Hindlimb muscle (tissue), 1 donor: ENCODE results near the gene AP4M1. TPM values are rescaled to one million over a fixed set of nuclear protein-coding genes. Genes with fewer than 3 reads are reported as not detected.
"Not testable (repeated sequence)": the region's sequence is repeated elsewhere in the genome, so short reads cannot be mapped to it uniquely, and the experiment has no call there.

Source experiments
- DNase-seq: peaks from one replicate; pipeline ENCODE4 v3.0.0-alpha.2; 2013
- polyA plus RNA-seq: library from polyadenylated mRNA; unstranded; fragments of 120-200 nt; gene quantifications from one replicate; pipeline ENCODE4 v1.2.1, GENCODE V29; 2013; ENCODE audit not compliant: insufficient read length

The AP4M1 gene
- polyA plus RNA-seq, 1 donor: 23.9 TPM

DNA sequence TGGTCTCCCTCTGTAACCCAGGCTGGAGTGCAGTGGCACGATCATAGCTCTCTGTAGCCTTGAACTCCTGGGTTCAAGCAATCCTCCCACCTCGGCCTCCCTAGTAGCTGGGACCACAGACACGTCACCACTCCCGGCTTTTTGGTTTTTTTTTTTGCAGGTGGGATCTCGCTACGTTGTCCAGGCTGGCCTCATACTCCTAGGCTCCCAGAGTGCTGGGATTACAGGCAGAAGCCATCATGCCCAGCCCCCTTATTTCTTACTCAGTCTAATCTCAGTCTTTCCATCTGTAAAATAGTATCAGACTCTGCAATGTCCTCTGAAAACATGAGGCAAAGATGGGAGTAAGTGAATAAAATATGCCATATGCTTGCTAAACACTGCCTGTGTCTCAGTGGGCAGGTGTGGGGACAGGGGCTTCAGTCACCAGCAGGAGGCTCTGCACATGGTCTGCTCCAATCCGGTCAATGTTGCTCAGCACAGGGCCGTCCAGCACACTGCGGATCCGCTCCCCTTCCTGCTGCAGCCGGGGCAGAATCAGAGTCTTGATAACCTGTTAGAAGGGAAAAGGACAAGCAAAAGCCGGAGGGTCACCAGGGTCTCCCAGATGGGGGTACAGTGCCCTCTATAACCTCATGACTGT, 8.2 kb downstream of the AP4M1 start:
- no peak for DNase-seq

- DNase-seq: no peak
Observed at GRCh38 chr7:100111156-100111555, 9.7 kb downstream of the AP4M1 start.

GRCh38 chr7:100111914-100112313, 10.5 kb downstream of the AP4M1 start:
- DNase-seq: no peak

DNA sequence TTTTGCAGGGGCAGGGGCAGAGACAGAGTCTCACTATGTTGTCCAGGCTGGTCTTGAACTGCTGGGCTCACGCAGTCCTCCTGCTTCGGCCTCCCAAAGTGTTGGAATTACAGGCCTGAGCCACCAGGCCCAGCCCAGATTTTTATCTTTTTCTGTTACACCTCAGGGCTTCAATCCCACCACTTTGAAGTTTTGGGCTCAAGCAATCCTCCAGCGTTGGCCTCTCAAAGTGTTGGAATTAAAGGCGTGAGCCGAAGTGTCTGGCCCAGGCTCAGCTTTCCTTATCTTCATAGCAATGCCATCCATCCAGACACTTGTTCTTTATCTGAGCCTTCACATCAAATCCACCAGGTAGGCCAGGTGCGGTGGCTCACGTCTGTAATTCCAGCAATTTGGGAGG, 13.6 kb downstream of the AP4M1 start:
- no peak for DNase-seq

- no peak for DNase-seq
Observed at GRCh38 chr7:100118388-100119071, 17.1 kb downstream of the AP4M1 start.

- DNase-seq: peak; percentile 97
Observed at GRCh38 chr7:100119072-100119969, 17.9 kb downstream of the AP4M1 start, which contains the start of the genes CNPY4 and TAF6. Gene CNPY4, plus strand, starts transcription at chr7:100119634. Its CDS starts 111 bp downstream, at chr7:100119745. Gene TAF6, minus strand, starts transcription at chr7:100119358. Its CDS starts 5,149 bp downstream, at chr7:100114209.

DNA sequence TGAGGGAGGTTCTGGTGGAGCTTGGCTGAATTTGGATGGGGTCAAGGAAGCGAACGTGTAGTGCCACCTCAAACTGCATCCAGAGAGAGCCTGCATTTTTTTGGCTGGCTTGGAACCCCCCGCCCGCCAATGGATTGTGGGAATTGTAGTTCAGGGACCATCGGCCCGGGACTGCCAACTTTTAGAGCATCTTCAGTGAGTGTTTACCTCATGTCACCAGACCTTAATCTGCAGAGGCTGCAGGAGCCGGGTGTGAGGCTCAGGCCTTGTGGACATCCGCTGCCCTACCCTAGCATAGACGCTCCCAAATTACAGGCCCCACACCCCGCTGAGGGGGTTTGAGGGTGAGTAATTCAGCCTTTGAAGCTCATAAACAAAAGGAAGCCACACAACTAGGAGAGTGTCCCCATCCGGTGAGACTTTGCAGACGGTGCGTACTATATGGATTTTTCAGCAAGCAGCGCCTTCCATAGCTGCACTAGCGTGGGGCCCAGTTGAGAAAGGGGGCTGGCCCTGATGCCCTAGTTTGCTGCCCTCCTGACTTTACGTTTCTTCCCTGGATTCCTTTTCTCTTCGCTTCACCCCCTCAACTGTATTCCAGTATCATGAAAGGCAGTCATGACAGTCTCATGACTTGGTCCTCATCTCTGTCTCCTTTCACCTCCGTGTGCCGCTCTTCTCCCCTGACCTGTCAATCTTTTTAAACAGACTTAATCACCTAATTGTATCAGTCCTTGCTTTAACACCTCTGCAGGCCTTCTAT, 18.7 kb downstream of the AP4M1 start:
- DNase-seq: peak; percentile 79

- DNase-seq: no peak
Observed at GRCh38 chr7:100120733-100121036, 19.2 kb downstream of the AP4M1 start.

DNA sequence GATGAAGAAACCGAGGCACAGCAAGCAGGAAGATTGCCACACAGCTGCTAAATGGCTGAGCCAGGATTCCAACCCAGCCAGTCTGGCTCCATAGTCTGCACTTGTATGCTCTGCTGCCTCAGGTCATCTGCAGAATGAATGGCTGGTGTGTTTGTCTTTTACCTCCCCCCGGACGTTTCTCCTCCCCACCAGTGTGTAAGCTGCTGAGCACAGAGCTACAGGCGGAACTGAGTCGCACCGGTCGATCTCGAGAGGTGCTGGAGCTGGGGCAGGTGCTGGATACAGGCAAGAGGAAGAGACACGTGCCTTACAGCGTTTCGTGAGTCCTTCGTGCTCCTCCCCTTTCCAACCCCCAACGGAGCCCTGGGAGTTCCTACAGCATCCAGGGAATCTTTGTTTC, 20.6 kb downstream of the AP4M1 start:
- DNase-seq: no peak

DNA sequence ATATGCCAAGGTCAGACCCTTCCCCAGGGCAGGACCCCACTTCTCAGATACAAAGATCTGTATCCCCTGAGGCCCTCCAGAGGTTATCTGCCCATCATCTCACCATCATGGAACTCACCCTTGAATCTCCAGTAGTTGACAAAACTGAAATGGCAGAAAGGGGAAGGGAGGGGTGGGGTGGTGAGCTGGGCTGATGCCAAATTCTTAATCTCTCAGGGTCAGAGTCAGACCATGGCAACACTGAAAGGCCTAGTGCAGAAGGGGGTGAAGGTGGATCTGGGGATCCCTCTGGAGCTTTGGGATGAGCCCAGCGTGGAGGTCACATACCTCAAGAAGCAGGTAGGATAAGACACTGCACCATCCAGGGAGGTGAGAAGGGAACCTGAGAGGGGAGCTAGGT, 21.1 kb downstream of the AP4M1 start:
- DNase-seq: no peak

DNA sequence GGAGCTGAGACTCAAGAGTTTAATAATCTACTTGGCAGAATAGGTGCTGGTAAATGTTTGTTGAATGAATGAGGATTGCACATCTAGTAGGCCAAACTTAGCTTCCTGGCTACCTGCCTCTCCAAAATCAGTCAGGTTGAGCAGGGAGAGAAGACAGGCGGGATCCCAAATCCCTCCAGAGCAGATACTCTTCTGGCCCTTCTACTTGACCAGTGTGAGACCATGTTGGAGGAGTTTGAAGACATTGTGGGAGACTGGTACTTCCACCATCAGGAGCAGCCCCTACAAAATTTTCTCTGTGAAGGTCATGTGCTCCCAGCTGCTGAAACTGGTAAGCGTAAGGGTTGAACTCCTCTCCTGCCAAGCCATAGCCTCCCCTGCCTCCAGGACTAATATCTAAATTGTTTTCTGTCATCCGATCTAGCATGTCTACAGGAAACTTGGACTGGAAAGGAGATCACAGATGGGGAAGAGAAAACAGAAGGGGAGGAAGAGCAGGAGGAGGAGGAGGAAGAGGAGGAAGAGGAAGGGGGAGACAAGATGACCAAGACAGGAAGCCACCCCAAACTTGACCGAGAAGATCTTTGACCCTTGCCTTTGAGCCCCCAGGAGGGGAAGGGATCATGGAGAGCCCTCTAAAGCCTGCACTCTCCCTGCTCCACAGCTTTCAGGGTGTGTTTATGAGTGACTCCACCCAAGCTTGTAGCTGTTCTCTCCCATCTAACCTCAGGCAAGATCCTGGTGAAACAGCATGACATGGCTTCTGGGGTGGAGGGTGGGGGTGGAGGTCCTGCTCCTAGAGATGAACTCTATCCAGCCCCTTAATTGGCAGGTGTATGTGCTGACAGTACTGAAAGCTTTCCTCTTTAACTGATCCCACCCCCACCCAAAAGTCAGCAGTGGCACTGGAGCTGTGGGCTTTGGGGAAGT, 23.1 kb downstream of the AP4M1 start:
- DNase-seq: no peak

- no peak for DNase-seq
Observed at GRCh38 chr7:100126239-100126930, 24.9 kb downstream of the AP4M1 start.

GRCh38 chr7:100126931-100127865, 25.8 kb downstream of the AP4M1 start, which contains the start of gene MBLAC1:
Gene MBLAC1, plus strand, starts transcription at chr7:100126967. Its CDS starts 429 bp downstream, at chr7:100127396.
- DNase-seq: peak; percentile 94

- peak; percentile 32 for DNase-seq
Observed at GRCh38 chr7:100127866-100128636, 26.6 kb downstream of the AP4M1 start.

GRCh38 chr7:100128637-100128963, 27.2 kb downstream of the AP4M1 start:
- no peak for DNase-seq

GRCh38 chr7:100130220-100130607, 28.8 kb downstream of the AP4M1 start:
- not testable (repeated sequence) for DNase-seq

GRCh38 chr7:100130608-100131453, 29.4 kb downstream of the AP4M1 start:
- DNase-seq: peak; percentile 73

- no peak for DNase-seq
Observed at GRCh38 chr7:100132126-100132525, 30.7 kb downstream of the AP4M1 start.
